Liver (tissue), 3 donors: Measurements from ENCODE around the gene ACSS1.

Experiments
- CTCF ChIP-seq: fragments of 150-350 bp; IDR thresholded peaks from 2 replicates; pipeline ENCODE4 v1.5.1; 2017; ENCODE audit warnings: improper control_type of control experiment, low read depth, low read length; ENCODE audit not compliant: missing input control
- EGR1 ChIP-seq, 2 donors: IDR thresholded peaks; 2 replicates each; pipeline ENCODE4 v1.6.1; 2016 to 2018; ENCODE audit warnings: antibody characterized with exemption in 2 of 2, low read depth in 2 of 2
- GABPA ChIP-seq, 2 donors: IDR thresholded peaks in 1 of 2; conservative IDR thresholded peaks in 1 of 2; 2 replicates each; pipeline ENCODE4 v1.6.1; 2016; ENCODE audit warnings: antibody characterized with exemption in 2 of 2, mild to moderate bottlenecking in 1 of 2, moderate library complexity in 1 of 2
- JUND ChIP-seq, 2 donors: IDR thresholded peaks; 2 replicates each; pipeline ENCODE4 v1.6.1; 2016; ENCODE audit warnings: antibody characterized with exemption in 2 of 2
- RAD21 ChIP-seq, 2 donors: IDR thresholded peaks; 2 replicates each; pipeline ENCODE4 v1.6.1; 2016; ENCODE audit warnings: antibody characterized with exemption in 2 of 2, mild to moderate bottlenecking in 2 of 2
- SP1 ChIP-seq: IDR thresholded peaks from 2 replicates; pipeline ENCODE4 v1.6.1; 2018; ENCODE audit warnings: antibody characterized with exemption, mild to moderate bottlenecking
- TAF1 ChIP-seq: conservative IDR thresholded peaks from 2 replicates; pipeline ENCODE4 v1.6.1; 2016; ENCODE audit warnings: antibody characterized with exemption, mild to moderate bottlenecking
- YY1 ChIP-seq: IDR thresholded peaks from 2 replicates; pipeline ENCODE4 v1.6.1; 2016; ENCODE audit warnings: antibody characterized with exemption, mild to moderate bottlenecking
- TF ChIP-seq, protein P1 (sequence below): IDR thresholded peaks from 2 replicates; pipeline ENCODE4 v1.6.1; 2016; ENCODE audit warnings: antibody characterized with exemption
- TF ChIP-seq, protein P2 (sequence below): IDR thresholded peaks from 2 replicates; pipeline ENCODE4 v1.6.1; 2016; ENCODE audit warnings: antibody characterized with exemption, mild to moderate bottlenecking
- donor health status: healthy.
- donor health status: healthy.

GRCh38 chr20:25059866-25060465 is 2.0 kb upstream of the ACSS1 start:
- no peak for TF ChIP-seq CTCF
- no peak for TF ChIP-seq RAD21 (IDR thresholded peaks at IDR 0.05)
- TF ChIP-seq SP1, result no peak
- no peak for TF ChIP-seq TAF1
- TF ChIP-seq YY1, result no peak
- TF ChIP-seq, protein P1, sequence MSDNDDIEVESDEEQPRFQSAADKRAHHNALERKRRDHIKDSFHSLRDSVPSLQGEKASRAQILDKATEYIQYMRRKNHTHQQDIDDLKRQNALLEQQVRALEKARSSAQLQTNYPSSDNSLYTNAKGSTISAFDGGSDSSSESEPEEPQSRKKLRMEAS, result no peak
- TF ChIP-seq EGR1 (IDR thresholded peaks at IDR 0.05; ENCODE audit: low read depth in 2 of 2), result no peak
- TF ChIP-seq, protein P2, sequence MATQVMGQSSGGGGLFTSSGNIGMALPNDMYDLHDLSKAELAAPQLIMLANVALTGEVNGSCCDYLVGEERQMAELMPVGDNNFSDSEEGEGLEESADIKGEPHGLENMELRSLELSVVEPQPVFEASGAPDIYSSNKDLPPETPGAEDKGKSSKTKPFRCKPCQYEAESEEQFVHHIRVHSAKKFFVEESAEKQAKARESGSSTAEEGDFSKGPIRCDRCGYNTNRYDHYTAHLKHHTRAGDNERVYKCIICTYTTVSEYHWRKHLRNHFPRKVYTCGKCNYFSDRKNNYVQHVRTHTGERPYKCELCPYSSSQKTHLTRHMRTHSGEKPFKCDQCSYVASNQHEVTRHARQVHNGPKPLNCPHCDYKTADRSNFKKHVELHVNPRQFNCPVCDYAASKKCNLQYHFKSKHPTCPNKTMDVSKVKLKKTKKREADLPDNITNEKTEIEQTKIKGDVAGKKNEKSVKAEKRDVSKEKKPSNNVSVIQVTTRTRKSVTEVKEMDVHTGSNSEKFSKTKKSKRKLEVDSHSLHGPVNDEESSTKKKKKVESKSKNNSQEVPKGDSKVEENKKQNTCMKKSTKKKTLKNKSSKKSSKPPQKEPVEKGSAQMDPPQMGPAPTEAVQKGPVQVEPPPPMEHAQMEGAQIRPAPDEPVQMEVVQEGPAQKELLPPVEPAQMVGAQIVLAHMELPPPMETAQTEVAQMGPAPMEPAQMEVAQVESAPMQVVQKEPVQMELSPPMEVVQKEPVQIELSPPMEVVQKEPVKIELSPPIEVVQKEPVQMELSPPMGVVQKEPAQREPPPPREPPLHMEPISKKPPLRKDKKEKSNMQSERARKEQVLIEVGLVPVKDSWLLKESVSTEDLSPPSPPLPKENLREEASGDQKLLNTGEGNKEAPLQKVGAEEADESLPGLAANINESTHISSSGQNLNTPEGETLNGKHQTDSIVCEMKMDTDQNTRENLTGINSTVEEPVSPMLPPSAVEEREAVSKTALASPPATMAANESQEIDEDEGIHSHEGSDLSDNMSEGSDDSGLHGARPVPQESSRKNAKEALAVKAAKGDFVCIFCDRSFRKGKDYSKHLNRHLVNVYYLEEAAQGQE, result no peak
- no peak for TF ChIP-seq GABPA (IDR thresholded peaks at IDR 0.05 in 1 of 2, conservative IDR thresholded peaks at IDR 0.05 in 1 of 2)
- no peak for TF ChIP-seq JUND (IDR thresholded peaks at IDR 0.05)
